Neural cell (in vitro differentiated cells): Measurements from ENCODE around the gene ASIC2. TPM values are rescaled to one million over a fixed set of nuclear protein-coding genes. Genes with fewer than 3 reads are reported as not detected.

Experiments used
- H2AFZ ChIP-seq: fragments of 200-600, 300-800 bp; sonication (generic), shearing (Covaris generic); 2 replicates; pipeline ENCODE4 v1.6.0; 2014; ENCODE audit warnings: low read depth, mild to moderate bottlenecking, antibody characterized with exemption, low read length, moderate library complexity
- H3F3A ChIP-seq: fragments of 200-600 bp; shearing (Covaris generic); 2 replicates; pipeline ENCODE4 v1.6.1; 2016; ENCODE audit warnings: mild to moderate bottlenecking, moderate library complexity, mixed read lengths, antibody characterized with exemption, low read length; ENCODE audit not compliant: insufficient read depth, poor library complexity, severe bottlenecking
- H3K27ac ChIP-seq: fragments of 200-600, 300-800 bp; sonication (generic), shearing (Covaris generic); 2 replicates; pipeline ENCODE4 v1.5.1; 2014; ENCODE audit warnings: mild to moderate bottlenecking, low read length, moderate library complexity
- H3K27me3 ChIP-seq: fragments of 300-800, 200-600 bp; sonication (generic), shearing (Covaris generic); 2 replicates; pipeline ENCODE4 v1.6.0; 2014; ENCODE audit warnings: mild to moderate bottlenecking, low read depth, low read length, moderate library complexity; ENCODE audit not compliant: insufficient read depth
- H3K36me3 ChIP-seq: fragments of 300-800, 200-600 bp; sonication (generic), shearing (Covaris generic); 2 replicates; pipeline ENCODE4 v1.5.1; 2014; ENCODE audit warnings: mild to moderate bottlenecking, antibody characterized with exemption, low read length, moderate library complexity; ENCODE audit not compliant: insufficient read depth
- H3K4me2 ChIP-seq: fragments of 300-800, 200-600 bp; sonication (generic), shearing (Covaris generic); 2 replicates; pipeline ENCODE4 v1.6.0; 2014; ENCODE audit warnings: mild to moderate bottlenecking, low read length
- H3K4me3 ChIP-seq: fragments of 300-800, 200-600 bp; sonication (generic), shearing (Covaris generic); 2 replicates; pipeline ENCODE4 v1.5.1; 2014; ENCODE audit warnings: mild to moderate bottlenecking, low read length, moderate library complexity
- H3K79me2 ChIP-seq: fragments of 200-600 bp; shearing (Covaris generic); replicated peaks from 2 replicates; pipeline ENCODE4 v1.6.0; 2014; ENCODE audit warnings: mild to moderate bottlenecking, low read length, moderate library complexity; ENCODE audit not compliant: insufficient read depth
- H3K9ac ChIP-seq: fragments of 300-800, 200-600 bp; sonication (generic), shearing (Covaris generic); 2 replicates; pipeline ENCODE4 v1.6.1; 2016; ENCODE audit warnings: mild to moderate bottlenecking, low read length, mixed read lengths
- H3K9me2 ChIP-seq: fragments of 200-600 bp; shearing (Covaris generic); 2 replicates; pipeline ENCODE4 v1.6.1; 2016; ENCODE audit warnings: mild to moderate bottlenecking, low read length, mixed read lengths; ENCODE audit not compliant: insufficient read depth
- H3K9me3 ChIP-seq: fragments of 200-600, 300-800 bp; sonication (generic), shearing (Covaris generic); 2 replicates; pipeline ENCODE4 v1.6.1; 2016; ENCODE audit warnings: mild to moderate bottlenecking, mixed run types, low read length, moderate library complexity, mixed read lengths
- H4K20me1 ChIP-seq: fragments of 200-600 bp; shearing (Covaris generic); 2 replicates; pipeline ENCODE4 v1.6.1; 2016; ENCODE audit warnings: mild to moderate bottlenecking, mixed run types; ENCODE audit not compliant: insufficient read depth
- CTCF ChIP-seq: fragments of 450-650 bp; IDR thresholded peaks from 2 replicates; pipeline ENCODE4 v1.5.1; 2014; ENCODE audit warnings: antibody characterized with exemption, mild to moderate bottlenecking, moderate library complexity; ENCODE audit not compliant: poor library complexity, severe bottlenecking
- EP300 ChIP-seq: fragments of 450-650 bp; conservative IDR thresholded peaks from 2 replicates; pipeline ENCODE4 v1.6.1; 2014; ENCODE audit warnings: antibody characterized with exemption, mild to moderate bottlenecking, moderate library complexity; ENCODE audit not compliant: poor library complexity, severe bottlenecking
- EZH2 ChIP-seq: fragments of 200-600, 300-800 bp; shearing (Covaris generic), sonication (generic); IDR thresholded peaks from 2 replicates; pipeline ENCODE4 v1.6.1; 2014; ENCODE audit warnings: antibody characterized with exemption, low read length, borderline replicate concordance, mild to moderate bottlenecking; ENCODE audit not compliant: insufficient read depth, poor library complexity, severe bottlenecking
- MXI1 ChIP-seq: fragments of 450-650 bp; conservative IDR thresholded peaks from 2 replicates; pipeline ENCODE4 v1.6.1; 2014; ENCODE audit warnings: antibody characterized with exemption, mild to moderate bottlenecking; ENCODE audit not compliant: poor library complexity, severe bottlenecking
- POLR2AphosphoS5 ChIP-seq: IDR thresholded peaks from 2 replicates; pipeline ENCODE4 v1.6.1; 2012
- RAD21 ChIP-seq: fragments of 450-650 bp; conservative IDR thresholded peaks from 2 replicates; pipeline ENCODE4 v1.6.1; 2014; ENCODE audit warnings: antibody characterized with exemption, mild to moderate bottlenecking, moderate library complexity
- SMC3 ChIP-seq: fragments of 450-650 bp; conservative IDR thresholded peaks from 2 replicates; pipeline ENCODE4 v1.6.1; 2014; ENCODE audit warnings: antibody characterized with exemption, mild to moderate bottlenecking, moderate library complexity; ENCODE audit not compliant: poor library complexity
- TAF1 ChIP-seq: IDR thresholded peaks from 2 replicates; pipeline ENCODE4 v1.6.1; 2012; ENCODE audit warnings: low read depth
- polyA plus RNA-seq: library from polyadenylated mRNA; depleted of rRNA; stranded (reverse); fragments of >200 nt; gene quantifications from 2 replicates; pipeline ENCODE4 v1.2.3, GENCODE V29; 2014
- TF ChIP-seq, protein P1 (sequence below): IDR thresholded peaks from 2 replicates; pipeline ENCODE4 v1.6.1; 2012; ENCODE audit warnings: borderline replicate concordance

ASIC2 gene
- polyA plus RNA-seq, 1 donor from 2014 or later, result 2.4 TPM

GRCh38 chr17:33334703-33335102 lies 41.6 kb upstream of the ASIC2 start:
- Histone ChIP-seq H3K79me2 (no peaks in the 10 kb centered on the region), H3K4me3 (peak overlapping the region; percentile 3), H2AFZ (no peak overlapping the region), H3K27ac (peak overlapping the region; percentile 49), H3K27me3 (no peaks in the 10 kb centered on the region), H3K36me3 (no peaks in the 10 kb centered on the region), H3K9me2 (no peaks in the 10 kb centered on the region), H3K9me3 (no peaks in the 10 kb centered on the region), H4K20me1 (no peaks in the 10 kb centered on the region), H3K9ac (no peak overlapping the region), H3K4me2 (peak overlapping the region; percentile 27), H3F3A (no peaks in the 10 kb centered on the region)
- TF ChIP-seq MXI1 (no peak), EP300 (peak; percentile 84), POLR2AphosphoS5 (peak; percentile 58)

DNA sequence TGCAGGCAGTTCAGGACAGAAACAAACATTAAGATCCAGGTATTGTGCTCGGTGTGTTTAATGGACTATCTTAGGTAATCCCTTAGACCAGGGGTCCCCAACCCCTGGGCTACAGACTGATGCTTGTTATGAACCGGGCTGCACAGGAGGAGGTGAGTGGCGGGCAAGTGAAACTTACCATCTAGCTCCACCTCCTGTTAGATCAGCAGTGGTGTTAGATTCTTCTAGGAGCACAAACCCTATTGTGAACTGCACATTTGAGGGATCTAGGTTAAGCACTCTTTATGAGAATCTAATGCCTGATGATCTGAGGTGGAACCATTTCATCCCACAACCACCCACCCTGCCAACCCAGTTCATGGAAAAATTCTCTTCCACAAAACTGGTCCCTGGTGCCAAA lies 37.8 kb upstream of the ASIC2 start:
- Histone ChIP-seq H3K9ac (no peak overlapping the region), H3K27ac (no peak overlapping the region), H3K4me2 (no peak overlapping the region), H2AFZ (no peak overlapping the region), H3K79me2 (no peaks in the 10 kb centered on the region), H3K4me3 (no peak overlapping the region), H3K36me3 (no peaks in the 10 kb centered on the region), H4K20me1 (no peaks in the 10 kb centered on the region), H3F3A (no peaks in the 10 kb centered on the region), H3K9me3 (no peaks in the 10 kb centered on the region), H3K9me2 (no peaks in the 10 kb centered on the region), H3K27me3 (no peaks in the 10 kb centered on the region)
- TF ChIP-seq, protein P1, sequence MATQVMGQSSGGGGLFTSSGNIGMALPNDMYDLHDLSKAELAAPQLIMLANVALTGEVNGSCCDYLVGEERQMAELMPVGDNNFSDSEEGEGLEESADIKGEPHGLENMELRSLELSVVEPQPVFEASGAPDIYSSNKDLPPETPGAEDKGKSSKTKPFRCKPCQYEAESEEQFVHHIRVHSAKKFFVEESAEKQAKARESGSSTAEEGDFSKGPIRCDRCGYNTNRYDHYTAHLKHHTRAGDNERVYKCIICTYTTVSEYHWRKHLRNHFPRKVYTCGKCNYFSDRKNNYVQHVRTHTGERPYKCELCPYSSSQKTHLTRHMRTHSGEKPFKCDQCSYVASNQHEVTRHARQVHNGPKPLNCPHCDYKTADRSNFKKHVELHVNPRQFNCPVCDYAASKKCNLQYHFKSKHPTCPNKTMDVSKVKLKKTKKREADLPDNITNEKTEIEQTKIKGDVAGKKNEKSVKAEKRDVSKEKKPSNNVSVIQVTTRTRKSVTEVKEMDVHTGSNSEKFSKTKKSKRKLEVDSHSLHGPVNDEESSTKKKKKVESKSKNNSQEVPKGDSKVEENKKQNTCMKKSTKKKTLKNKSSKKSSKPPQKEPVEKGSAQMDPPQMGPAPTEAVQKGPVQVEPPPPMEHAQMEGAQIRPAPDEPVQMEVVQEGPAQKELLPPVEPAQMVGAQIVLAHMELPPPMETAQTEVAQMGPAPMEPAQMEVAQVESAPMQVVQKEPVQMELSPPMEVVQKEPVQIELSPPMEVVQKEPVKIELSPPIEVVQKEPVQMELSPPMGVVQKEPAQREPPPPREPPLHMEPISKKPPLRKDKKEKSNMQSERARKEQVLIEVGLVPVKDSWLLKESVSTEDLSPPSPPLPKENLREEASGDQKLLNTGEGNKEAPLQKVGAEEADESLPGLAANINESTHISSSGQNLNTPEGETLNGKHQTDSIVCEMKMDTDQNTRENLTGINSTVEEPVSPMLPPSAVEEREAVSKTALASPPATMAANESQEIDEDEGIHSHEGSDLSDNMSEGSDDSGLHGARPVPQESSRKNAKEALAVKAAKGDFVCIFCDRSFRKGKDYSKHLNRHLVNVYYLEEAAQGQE, result no peak
- TF ChIP-seq CTCF (no peak), EZH2 (no peak), EP300 (no peak), SMC3 (no peak), RAD21 (no peak), POLR2AphosphoS5 (no peak), MXI1 (no peak), TAF1 (no peak)

DNA sequence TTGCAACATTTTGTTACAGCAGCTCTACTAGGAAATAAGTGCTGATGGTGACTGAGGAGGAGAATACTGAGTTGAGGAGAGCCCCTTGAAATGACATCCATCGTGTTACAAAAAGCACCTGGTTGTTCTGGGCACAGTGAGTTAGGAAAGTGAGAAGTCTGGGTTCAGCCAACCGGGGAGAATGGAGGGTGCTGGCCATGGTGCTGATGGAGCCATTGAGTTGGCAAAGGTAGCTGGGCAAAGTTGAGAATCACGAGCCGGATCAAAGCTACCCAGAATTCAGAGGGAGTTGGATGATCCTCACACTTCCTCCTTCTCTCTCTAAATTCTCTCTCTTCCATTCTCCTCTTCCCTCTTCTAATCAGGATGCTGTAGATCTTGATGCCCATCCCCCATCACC lies 35.0 kb upstream of the ASIC2 start:
- Histone ChIP-seq H4K20me1 (no peaks in the 10 kb centered on the region), H3K27ac (no peak overlapping the region), H3K79me2 (no peaks in the 10 kb centered on the region), H3K9ac (no peak overlapping the region), H3K9me2 (no peaks in the 10 kb centered on the region), H3K27me3 (no peaks in the 10 kb centered on the region), H3K9me3 (no peaks in the 10 kb centered on the region), H3K4me3 (no peak overlapping the region), H3K36me3 (no peaks in the 10 kb centered on the region), H3K4me2 (no peak overlapping the region), H2AFZ (no peak overlapping the region), H3F3A (no peaks in the 10 kb centered on the region)
- TF ChIP-seq, protein P1, result no peak
- TF ChIP-seq EP300 (no peak), EZH2 (no peak), RAD21 (no peak), CTCF (no peak), TAF1 (no peak), MXI1 (no peak), POLR2AphosphoS5 (no peak), SMC3 (no peak)
